ENCODE measurements around the gene ALPK3. TPM values are rescaled to one million over a fixed set of nuclear protein-coding genes. Genes with fewer than 3 reads are reported as not detected.

ALPK3 gene
- total RNA-seq, 1 donor from 2014 or later = 54.5 TPM

- Histone ChIP-seq H3K36me3 (ENCODE audit: control insufficient read depth, insufficient read depth, low read length) (no peaks in the 10 kb centered on the region), H3K27me3 (ENCODE audit: control insufficient read depth, insufficient read depth, low read length) (no peaks in the 10 kb centered on the region), H3K4me3 (ENCODE audit: low read depth, low read length) (no peak overlapping the region)
- TF ChIP-seq, protein P1, sequence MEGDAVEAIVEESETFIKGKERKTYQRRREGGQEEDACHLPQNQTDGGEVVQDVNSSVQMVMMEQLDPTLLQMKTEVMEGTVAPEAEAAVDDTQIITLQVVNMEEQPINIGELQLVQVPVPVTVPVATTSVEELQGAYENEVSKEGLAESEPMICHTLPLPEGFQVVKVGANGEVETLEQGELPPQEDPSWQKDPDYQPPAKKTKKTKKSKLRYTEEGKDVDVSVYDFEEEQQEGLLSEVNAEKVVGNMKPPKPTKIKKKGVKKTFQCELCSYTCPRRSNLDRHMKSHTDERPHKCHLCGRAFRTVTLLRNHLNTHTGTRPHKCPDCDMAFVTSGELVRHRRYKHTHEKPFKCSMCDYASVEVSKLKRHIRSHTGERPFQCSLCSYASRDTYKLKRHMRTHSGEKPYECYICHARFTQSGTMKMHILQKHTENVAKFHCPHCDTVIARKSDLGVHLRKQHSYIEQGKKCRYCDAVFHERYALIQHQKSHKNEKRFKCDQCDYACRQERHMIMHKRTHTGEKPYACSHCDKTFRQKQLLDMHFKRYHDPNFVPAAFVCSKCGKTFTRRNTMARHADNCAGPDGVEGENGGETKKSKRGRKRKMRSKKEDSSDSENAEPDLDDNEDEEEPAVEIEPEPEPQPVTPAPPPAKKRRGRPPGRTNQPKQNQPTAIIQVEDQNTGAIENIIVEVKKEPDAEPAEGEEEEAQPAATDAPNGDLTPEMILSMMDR (IDR thresholded peaks at IDR 0.05; ENCODE audit: insufficient read depth, low read length, poor library complexity, severe bottlenecking) = no peak
- no peak for DNase-seq (ENCODE audit: low read depth)
These were observed 105.4 kb downstream of the ALPK3 start for GRCh38 chr15:84922530-84922929.

Other genes starting within 250 kb of the ALPK3 start
- 26.4 and 26.6 TPM in 2 replicates for gene ZSCAN2, start 216.3 kb upstream of the ALPK3 start, total RNA-seq
- 18.5 and 27.4 TPM in 2 replicates for gene WDR73, start 163.1 kb upstream of the ALPK3 start, total RNA-seq
- gene NMB, start 159.2 kb upstream of the ALPK3 start, total RNA-seq = 6.3 and 12.0 TPM in 2 replicates
- 183 and 213 TPM in 2 replicates for gene SEC11A, start 101.2 kb upstream of the ALPK3 start, total RNA-seq
- 18.8 and 20.5 TPM in 2 replicates for gene ZNF592, start 68.8 kb upstream of the ALPK3 start, total RNA-seq
- gene SLC28A1, start 67.3 kb downstream of the ALPK3 start, total RNA-seq = 0.17 and 0.82 TPM in 2 replicates
- gene PDE8A, start 164.5 kb downstream of the ALPK3 start, total RNA-seq = 26.7 and 31.5 TPM in 2 replicates

Data from kidney epithelial cell (primary cell).